Thymus (tissue), 11 donors: ENCODE measurements around the gene CHRNG. TPM values are rescaled to one million over a fixed set of nuclear protein-coding genes. Genes with fewer than 3 reads are reported as not detected.

Experiments used
- DNase-seq, 9 donors: peaks; one replicate each; pipeline ENCODE4 v3.0.0-alpha.2; 2013; ENCODE audit warnings: low spot score in 9 of 9, low read depth in 6 of 9, missing footprints in 1 of 9
- H3K27ac ChIP-seq, 2 donors: one replicate each; pipeline ENCODE4 v1.5.1; 2013; ENCODE audit warnings: control low read depth in 1 of 2, low read depth in 1 of 2, low read length in 1 of 2, mild to moderate bottlenecking in 1 of 2, moderate library complexity in 1 of 2
- H3K27me3 ChIP-seq, 2 donors: one replicate each; pipeline ENCODE4 v1.5.1; 2013; ENCODE audit warnings: low read length in 1 of 2; ENCODE audit not compliant: control insufficient read depth in 2 of 2, insufficient read depth in 1 of 2
- H3K36me3 ChIP-seq, 2 donors: one replicate each; pipeline ENCODE4 v1.5.1; 2013; ENCODE audit warnings: low read length in 1 of 2, mild to moderate bottlenecking in 1 of 2, moderate library complexity in 1 of 2; ENCODE audit not compliant: control insufficient read depth in 2 of 2, insufficient read depth in 2 of 2
- H3K4me1 ChIP-seq, 2 donors: one replicate each; pipeline ENCODE4 v1.5.1; 2013; ENCODE audit warnings: low read length in 2 of 2; ENCODE audit not compliant: control insufficient read depth in 2 of 2, insufficient read depth in 2 of 2
- H3K4me3 ChIP-seq, 2 donors: one replicate each; pipeline ENCODE4 v1.5.1; 2013; ENCODE audit warnings: low read length in 2 of 2, control low read depth in 1 of 2, mild to moderate bottlenecking in 1 of 2
- H3K9me3 ChIP-seq, 2 donors: one replicate each; pipeline ENCODE4 v1.5.1; 2013; ENCODE audit warnings: low read length in 1 of 2, mild to moderate bottlenecking in 1 of 2; ENCODE audit not compliant: control insufficient read depth in 2 of 2, insufficient read depth in 1 of 2
- WGBS: extraction: QIAGEN DNeasy Blood & Tissue Kit; methylation state at CpG from one replicate; pipeline ENCODE4 v1.1.7; 2013; 5-methylcytosine and 5-hydroxymethylcytosine counted together
- polyA plus RNA-seq: library from polyadenylated mRNA; stranded (reverse); fragments of 200-250 nt; gene quantifications from one replicate; pipeline ENCODE4 v1.2.3, GENCODE V29; 2013
- total RNA-seq: library from RNA; stranded (reverse); fragments of 120-200 nt; gene quantifications from one replicate; pipeline ENCODE4 v1.2.4, GENCODE V29; 2013
- donor health status: healthy.

CHRNG gene
- total and polyA plus RNA-seq, 2 donors, result 0.48 to 0.57 TPM

DNA sequence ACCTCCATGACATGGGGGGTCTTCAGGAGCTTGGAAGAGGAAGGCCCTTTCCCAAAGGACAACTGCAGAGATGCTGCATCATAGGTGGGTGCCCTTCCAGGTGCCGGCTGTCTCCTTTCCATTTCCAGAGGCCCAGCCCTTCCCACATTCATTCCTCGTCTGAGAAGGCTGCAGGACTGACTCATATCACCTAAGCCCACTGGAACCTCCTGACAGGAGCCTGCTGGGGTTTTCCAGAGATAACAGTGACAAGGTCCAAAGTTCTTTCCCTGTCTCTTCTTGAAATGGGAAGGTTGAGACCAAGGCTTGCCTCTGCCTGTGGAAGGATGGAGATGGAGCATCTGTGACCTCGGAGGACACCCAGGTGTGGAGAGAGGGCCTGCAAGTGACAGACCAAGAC, 22.9 kb upstream of the CHRNG start:
- Histone ChIP-seq H3K27ac (no peak overlapping the region), H3K36me3 (no peaks in the 10 kb centered on the region), H3K4me1 (peaks cover 0 to 4% of the 10 kb centered on the region in 2 donors), H3K27me3 (peaks cover 3 to 67% of the 10 kb centered on the region in 2 donors), H3K4me3 (no peak overlapping the region), H3K9me3 (no peaks in the 10 kb centered on the region)
- 93% methylated on average over 3 of the region's 3 CpGs for WGBS
- DNase-seq, result no peak

DNA sequence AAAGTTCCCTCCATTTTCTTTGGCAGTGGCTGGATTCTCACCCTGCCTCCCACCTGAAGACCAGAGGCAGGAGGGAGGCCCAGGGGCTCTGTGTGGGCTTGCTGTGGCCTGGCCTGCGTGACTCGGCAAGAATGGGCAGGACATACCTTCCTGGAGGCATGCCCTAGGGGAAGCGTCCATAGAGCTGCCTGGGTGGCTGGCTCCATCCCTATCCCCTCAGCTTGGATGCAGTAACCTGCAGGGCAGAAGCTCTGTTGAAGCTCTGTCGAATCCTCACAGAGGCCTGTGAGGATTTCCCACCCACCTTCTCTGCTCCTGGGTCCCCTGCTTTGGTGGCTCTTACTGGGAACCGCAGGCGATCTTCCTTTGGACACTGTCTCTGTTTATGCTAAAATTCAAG, 20.6 kb upstream of the CHRNG start:
- H3K27ac ChIP-seq, result no peak overlapping the region
- peaks cover 4 to 6% of the 10 kb centered on the region in 2 donors for H3K4me1 ChIP-seq
- no peaks in the 10 kb centered on the region for H3K9me3 ChIP-seq
- H3K4me3 ChIP-seq, result no peak overlapping the region
- no peak for DNase-seq
- no peaks in the 10 kb centered on the region for H3K36me3 ChIP-seq
- peaks cover 26 to 77% of the 10 kb centered on the region in 2 donors for H3K27me3 ChIP-seq
- WGBS, result 84% methylated on average over 6 of the region's 6 CpGs

DNA sequence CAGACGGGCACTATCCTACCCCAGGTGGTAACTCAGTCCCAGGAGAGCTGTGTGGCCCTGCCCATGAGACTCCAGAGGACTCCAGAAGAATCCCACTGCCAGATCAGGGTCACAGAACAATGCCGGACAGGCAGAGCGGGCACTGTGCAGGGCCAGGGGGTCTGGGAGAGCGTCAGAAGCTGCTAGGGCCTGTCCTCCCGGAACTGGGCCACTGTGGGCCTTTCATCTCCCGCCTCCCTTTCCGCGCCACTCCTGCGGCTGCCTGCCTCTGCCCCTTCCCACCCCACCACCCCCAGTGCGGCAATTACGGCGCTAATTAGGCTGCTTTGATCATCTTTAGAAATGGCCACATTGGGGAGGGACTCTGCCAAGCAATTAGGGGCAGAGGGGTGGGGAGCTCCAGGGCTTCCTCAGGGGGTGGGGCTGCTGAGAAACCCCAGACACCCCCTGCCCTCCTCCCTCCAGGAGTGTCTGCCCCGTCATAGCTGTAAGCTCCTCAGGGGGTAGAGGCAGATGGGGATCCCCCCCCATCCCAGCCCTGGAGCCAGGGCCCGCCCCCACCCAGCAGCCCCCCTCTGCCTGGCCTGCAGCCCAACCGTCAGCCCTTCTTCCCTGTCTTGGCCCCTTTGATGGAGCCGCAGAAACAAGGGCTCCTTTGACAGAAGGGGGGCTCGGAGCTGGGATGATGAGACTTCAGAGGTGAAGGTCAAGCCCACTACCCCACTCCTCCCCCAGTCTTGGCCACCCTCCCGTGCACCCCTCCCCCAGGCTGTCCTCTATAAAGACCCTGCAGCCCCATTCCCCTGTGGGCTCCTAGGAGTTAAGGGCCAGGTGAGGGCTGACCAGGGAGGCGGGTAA, 19.7 kb upstream of the CHRNG start, which contains the start of gene PRSS56:
Gene PRSS56, plus strand, starts transcription at position 808 of the 858 bp plus-strand sequence. CDS start 211 bp downstream, outside the sequence.
- Histone ChIP-seq H3K27me3 (peaks cover 36 to 84% of the 10 kb centered on the region in 2 donors), H3K36me3 (no peaks in the 10 kb centered on the region)
- DNase-seq, result no peak

DNA sequence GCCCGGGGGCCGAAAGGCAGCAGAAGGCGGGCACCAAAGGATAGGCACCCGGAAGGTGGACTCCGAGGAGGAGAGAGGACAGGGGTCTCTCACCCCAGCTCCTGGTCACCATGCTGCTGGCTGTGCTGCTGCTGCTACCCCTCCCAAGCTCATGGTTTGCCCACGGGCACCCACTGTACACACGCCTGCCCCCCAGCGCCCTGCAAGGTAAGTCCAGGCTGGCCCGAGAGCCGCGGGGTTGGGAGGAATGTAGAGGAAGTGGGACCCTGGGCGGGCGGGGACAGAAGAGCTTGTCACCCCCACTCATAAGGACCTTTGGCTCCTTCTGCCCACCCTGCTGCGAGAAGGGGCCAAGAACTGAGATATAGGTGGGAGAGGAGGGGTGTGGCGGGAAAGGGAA, 19.0 kb upstream of the CHRNG start:
- no peaks in the 10 kb centered on the region for H3K36me3 ChIP-seq
- H3K4me3 ChIP-seq, result no peak overlapping the region
- H3K27ac ChIP-seq, result no peak overlapping the region
- H3K27me3 ChIP-seq, result peaks cover 43 to 87% of the 10 kb centered on the region in 2 donors
- no peak for DNase-seq
- H3K4me1 ChIP-seq, result peaks cover 4 to 6% of the 10 kb centered on the region in 2 donors
- no peaks in the 10 kb centered on the region for H3K9me3 ChIP-seq
- WGBS, result 86% methylated on average over 15 of the region's 15 CpGs

More for the DNA sequence above, 19.7 kb upstream of the CHRNG start, which contains the start of gene PRSS56:
- peaks cover 4 to 6% of the 10 kb centered on the region in 2 donors for H3K4me1 ChIP-seq
- no peaks in the 10 kb centered on the region for H3K9me3 ChIP-seq
- 78% methylated on average over 19 of the region's 19 CpGs for WGBS
- H3K4me3 ChIP-seq, result no peak within 1 kb of the TSS
- H3K27ac ChIP-seq, result no peak within 1 kb of the TSS

DNA sequence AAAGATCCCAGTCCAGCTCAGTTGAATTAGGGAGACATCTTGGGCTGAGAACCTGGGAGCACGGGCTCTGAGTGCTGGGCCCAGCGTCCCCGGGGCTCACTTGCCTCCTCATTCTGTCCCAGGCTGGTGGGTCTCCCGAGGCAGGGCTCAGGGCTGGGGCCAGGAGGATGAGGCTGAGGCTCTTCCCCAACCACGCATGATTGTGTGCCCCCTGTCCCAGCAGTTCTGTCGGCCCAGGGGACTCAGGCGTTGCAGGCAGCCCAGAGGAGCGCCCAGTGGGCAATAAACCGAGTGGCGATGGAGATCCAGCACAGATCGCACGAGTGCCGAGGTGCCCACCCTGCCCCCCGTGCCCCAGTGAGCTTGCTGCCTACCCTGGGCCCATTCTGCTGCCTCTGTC, 18.4 kb upstream of the CHRNG start:
- H3K27ac ChIP-seq, result no peak overlapping the region
- peaks cover 4 to 6% of the 10 kb centered on the region in 2 donors for H3K4me1 ChIP-seq
- no peak overlapping the region for H3K4me3 ChIP-seq
- no peak for DNase-seq
- H3K36me3 ChIP-seq, result no peaks in the 10 kb centered on the region
- H3K27me3 ChIP-seq, result peaks cover 45 to 91% of the 10 kb centered on the region in 2 donors
- WGBS, result 93% methylated on average over 14 of the region's 14 CpGs
- no peaks in the 10 kb centered on the region for H3K9me3 ChIP-seq

DNA sequence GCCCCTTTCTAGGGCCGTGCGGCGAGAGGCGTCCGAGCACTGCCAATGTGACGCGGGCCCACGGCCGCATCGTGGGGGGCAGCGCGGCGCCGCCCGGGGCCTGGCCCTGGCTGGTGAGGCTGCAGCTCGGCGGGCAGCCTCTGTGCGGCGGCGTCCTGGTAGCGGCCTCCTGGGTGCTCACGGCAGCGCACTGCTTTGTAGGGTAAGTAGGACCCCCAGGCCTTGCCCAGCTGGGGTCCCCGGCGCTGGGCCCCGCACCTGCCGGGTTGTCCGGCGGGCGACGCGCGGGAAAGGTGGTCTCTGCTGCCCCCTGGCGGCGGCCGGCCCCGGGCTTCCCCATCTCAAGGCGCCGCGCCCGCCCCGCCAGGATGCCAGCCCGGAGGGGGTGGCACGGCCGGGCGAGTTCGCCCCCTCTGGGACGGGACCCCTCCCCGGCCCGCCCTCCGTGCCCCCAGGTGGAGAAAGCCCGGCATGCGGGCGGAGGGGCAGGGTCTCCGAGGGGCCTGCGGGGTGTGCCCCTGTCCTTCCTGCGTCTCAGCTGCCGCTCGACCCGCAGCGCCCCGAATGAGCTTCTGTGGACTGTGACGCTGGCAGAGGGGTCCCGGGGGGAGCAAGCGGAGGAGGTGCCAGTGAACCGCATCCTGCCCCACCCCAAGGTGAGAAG, 17.4 kb upstream of the CHRNG start:
- Histone ChIP-seq H3K27me3 (peaks cover 50 to 92% of the 10 kb centered on the region in 2 donors), H3K4me3 (peak overlapping the region in 1 of 2 donors; percentile 17), H3K4me1 (peaks cover 4 to 6% of the 10 kb centered on the region in 2 donors), H3K36me3 (no peaks in the 10 kb centered on the region), H3K27ac (no peak overlapping the region), H3K9me3 (no peaks in the 10 kb centered on the region)
- peak in 6 of 9 donors; percentile 19 to 62 (median 42) for DNase-seq
- 11% methylated on average over 66 of the region's 66 CpGs for WGBS

DNA sequence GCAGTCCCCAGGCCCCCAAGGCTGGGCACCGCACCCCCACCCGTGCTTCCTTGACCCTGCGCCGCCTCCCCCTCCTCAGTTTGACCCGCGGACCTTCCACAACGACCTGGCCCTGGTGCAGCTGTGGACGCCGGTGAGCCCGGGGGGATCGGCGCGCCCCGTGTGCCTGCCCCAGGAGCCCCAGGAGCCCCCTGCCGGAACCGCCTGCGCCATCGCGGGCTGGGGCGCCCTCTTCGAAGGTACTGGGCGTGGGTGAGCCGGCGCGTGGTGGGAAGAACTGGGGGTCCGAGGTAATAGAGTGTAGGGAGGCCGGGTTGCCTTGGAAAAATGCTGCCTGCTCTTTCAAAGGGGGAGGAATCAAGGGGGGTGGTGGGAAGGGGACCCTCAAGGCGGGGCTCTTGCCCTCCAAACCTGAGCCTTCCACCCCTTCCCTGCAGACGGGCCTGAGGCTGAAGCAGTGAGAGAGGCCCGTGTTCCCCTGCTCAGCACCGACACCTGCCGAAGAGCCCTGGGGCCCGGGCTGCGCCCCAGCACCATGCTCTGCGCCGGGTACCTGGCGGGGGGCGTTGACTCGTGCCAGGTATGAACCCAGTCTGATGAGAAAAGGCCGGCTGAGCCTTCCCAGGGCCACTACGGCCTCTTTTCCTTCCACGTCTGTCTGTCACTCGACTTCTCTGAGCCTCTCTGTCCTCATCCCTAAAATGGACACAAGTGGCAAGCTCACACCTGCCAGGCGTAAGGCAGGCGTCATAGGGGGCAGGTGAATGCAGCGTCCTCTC, 16.7 kb upstream of the CHRNG start:
- H3K36me3 ChIP-seq, result no peaks in the 10 kb centered on the region
- no peak overlapping the region for H3K4me3 ChIP-seq
- no peak overlapping the region for H3K27ac ChIP-seq
- H3K27me3 ChIP-seq, result peaks cover 50 to 90% of the 10 kb centered on the region in 2 donors
- H3K4me1 ChIP-seq, result peaks cover 4 to 6% of the 10 kb centered on the region in 2 donors
- H3K9me3 ChIP-seq, result no peaks in the 10 kb centered on the region
- 26% methylated on average over 46 of the region's 46 CpGs for WGBS
- no peak for DNase-seq

DNA sequence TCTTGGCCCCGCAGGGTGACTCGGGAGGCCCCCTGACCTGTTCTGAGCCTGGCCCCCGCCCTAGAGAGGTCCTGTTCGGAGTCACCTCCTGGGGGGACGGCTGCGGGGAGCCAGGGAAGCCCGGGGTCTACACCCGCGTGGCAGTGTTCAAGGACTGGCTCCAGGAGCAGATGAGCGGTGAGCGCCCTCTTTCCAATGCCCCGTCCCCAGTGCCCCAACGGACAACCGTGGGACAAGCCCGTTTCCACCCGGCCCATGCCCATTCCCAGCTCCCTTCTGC, 16.1 kb upstream of the CHRNG start:
- no peak overlapping the region for H3K4me3 ChIP-seq
- H3K4me1 ChIP-seq, result peaks cover 4 to 6% of the 10 kb centered on the region in 2 donors

More for the DNA sequence above, 16.1 kb upstream of the CHRNG start:
- H3K27ac ChIP-seq, result no peak overlapping the region
- no peaks in the 10 kb centered on the region for H3K9me3 ChIP-seq
- no peaks in the 10 kb centered on the region for H3K36me3 ChIP-seq
- peaks cover 50 to 92% of the 10 kb centered on the region in 2 donors for H3K27me3 ChIP-seq
- DNase-seq, result no peak
- WGBS, result 21% methylated on average over 16 of the region's 16 CpGs
